ENCODE measurements around the gene TEF.
A peak's percentile ranks its signal among the peaks of the same experiment; 100 is the strongest.

TEF gene

GRCh38 chr22:41380993-41381328, 781 bp upstream of the TEF start:
- H2AFZ ChIP-seq (ENCODE audit: low read length), result peak overlapping the region; percentile 67
- no peaks in the 10 kb centered on the region for H3K79me2 ChIP-seq (ENCODE audit: low read length)
- H3F3A ChIP-seq (ENCODE audit: insufficient read depth, low read length), result no peaks in the 10 kb centered on the region
- no peak for DNase-seq
- TF ChIP-seq CTCF (IDR thresholded peaks at IDR 0.05; ENCODE audit: low read length), result no peak
- TF ChIP-seq EZH2phosphoT487 (IDR thresholded peaks at IDR 0.05; ENCODE audit: low read length), result no peak
- TF ChIP-seq EZH2 (optimal IDR thresholded peaks at IDR 0.05; ENCODE audit: low read depth, low read length), result no peak
- no peaks in the 10 kb centered on the region for H3K36me3 ChIP-seq (replicated peaks; ENCODE audit: insufficient read depth, low read length)
- peaks cover 7% of the 10 kb centered on the region; the same call in 1 of the 2 replicates for H3K27me3 ChIP-seq (replicated peaks; ENCODE audit: insufficient read depth, low read length)
- 0 out of 2 replicates have a peak, but pooled peaks cover 5% of the 10 kb centered on the region for H3K4me1 ChIP-seq (ENCODE audit: low read length)
- H3K4me2 ChIP-seq (ENCODE audit: low read depth, low read length), result peak overlapping the region; percentile 76
- peak overlapping the region; percentile 55 for H3K4me3 ChIP-seq (ENCODE audit: low read length)
- H4K20me1 ChIP-seq (ENCODE audit: insufficient read depth, low read length), result no peaks in the 10 kb centered on the region
- H3K9me2 ChIP-seq (replicated peaks; ENCODE audit: insufficient read depth, low read length), result no peaks in the 10 kb centered on the region
- H3K9me3 ChIP-seq (replicated peaks; ENCODE audit: insufficient read depth, low read length), result no peaks in the 10 kb centered on the region
- H3K27ac ChIP-seq (ENCODE audit: low read length), result no peak overlapping the region
- H3K9ac ChIP-seq (ENCODE audit: low read length), result peak overlapping the region; percentile 49; the same call in 1 of the 2 replicates

GRCh38 chr22:41382098-41382578, 396 bp downstream of the TEF start:
- H2AFZ ChIP-seq (ENCODE audit: low read length), result peak overlapping the region; percentile 71
- peak overlapping the region; percentile 86 for H3K4me3 ChIP-seq (ENCODE audit: low read length)
- DNase-seq, result peak; percentile 32
- peak overlapping the region; percentile 62 for H3K4me2 ChIP-seq (ENCODE audit: low read depth, low read length)
- peak overlapping the region; percentile 76; the same call in 1 of the 2 replicates for H3K27ac ChIP-seq (ENCODE audit: low read length)
- H3K9me2 ChIP-seq (replicated peaks; ENCODE audit: insufficient read depth, low read length), result no peaks in the 10 kb centered on the region
- no peaks in the 10 kb centered on the region for H4K20me1 ChIP-seq (ENCODE audit: insufficient read depth, low read length)
- TF ChIP-seq EZH2 (optimal IDR thresholded peaks at IDR 0.05; ENCODE audit: low read depth, low read length) (no peak), EZH2phosphoT487 (IDR thresholded peaks at IDR 0.05; ENCODE audit: low read length) (no peak), CTCF (IDR thresholded peaks at IDR 0.05; ENCODE audit: low read length) (no peak)
- no peaks in the 10 kb centered on the region for H3F3A ChIP-seq (ENCODE audit: insufficient read depth, low read length)
- H3K4me1 ChIP-seq (ENCODE audit: low read length), result 0 out of 2 replicates have a peak, but pooled peaks cover 5% of the 10 kb centered on the region
- peak overlapping the region; percentile 89 for H3K9ac ChIP-seq (ENCODE audit: low read length)
- no peaks in the 10 kb centered on the region for H3K79me2 ChIP-seq (ENCODE audit: low read length)
- no peaks in the 10 kb centered on the region for H3K36me3 ChIP-seq (replicated peaks; ENCODE audit: insufficient read depth, low read length)
- no peaks in the 10 kb centered on the region for H3K9me3 ChIP-seq (replicated peaks; ENCODE audit: insufficient read depth, low read length)
- peaks cover 7% of the 10 kb centered on the region; the same call in 1 of the 2 replicates for H3K27me3 ChIP-seq (replicated peaks; ENCODE audit: insufficient read depth, low read length)

GRCh38 chr22:41382610-41383009, 868 bp downstream of the TEF start:
- Histone ChIP-seq H3K27ac (ENCODE audit: low read length) (no peak overlapping the region), H3K79me2 (ENCODE audit: low read length) (no peaks in the 10 kb centered on the region), H3K9me2 (replicated peaks; ENCODE audit: insufficient read depth, low read length) (no peaks in the 10 kb centered on the region), H3K27me3 (replicated peaks; ENCODE audit: insufficient read depth, low read length) (peaks cover 4% of the 10 kb centered on the region; the same call in 1 of the 2 replicates), H2AFZ (ENCODE audit: low read length) (peak overlapping the region; percentile 71), H4K20me1 (ENCODE audit: insufficient read depth, low read length) (no peaks in the 10 kb centered on the region), H3K9ac (ENCODE audit: low read length) (peak overlapping the region; percentile 89; the same call in 1 of the 2 replicates), H3K4me2 (ENCODE audit: low read depth, low read length) (peak overlapping the region; percentile 62), H3K4me1 (ENCODE audit: low read length) (0 out of 2 replicates have a peak, but pooled peaks cover 5% of the 10 kb centered on the region), H3K4me3 (ENCODE audit: low read length) (peak overlapping the region; percentile 86), H3K9me3 (replicated peaks; ENCODE audit: insufficient read depth, low read length) (no peaks in the 10 kb centered on the region), H3F3A (ENCODE audit: insufficient read depth, low read length) (no peaks in the 10 kb centered on the region), H3K36me3 (replicated peaks; ENCODE audit: insufficient read depth, low read length) (no peaks in the 10 kb centered on the region)
- no peak for DNase-seq
- TF ChIP-seq EZH2 (optimal IDR thresholded peaks at IDR 0.05; ENCODE audit: low read depth, low read length) (no peak), CTCF (IDR thresholded peaks at IDR 0.05; ENCODE audit: low read length) (no peak), EZH2phosphoT487 (IDR thresholded peaks at IDR 0.05; ENCODE audit: low read length) (no peak)

All from MM.1S (cell line).